D341Med (cell line): ENCODE measurements around the gene ANKRD39.

Source experiments
- DNase-seq: peaks from one replicate; pipeline ENCODE4 v3.0.0; 2012; ENCODE audit warnings: low spot score

The ANKRD39 gene

DNA sequence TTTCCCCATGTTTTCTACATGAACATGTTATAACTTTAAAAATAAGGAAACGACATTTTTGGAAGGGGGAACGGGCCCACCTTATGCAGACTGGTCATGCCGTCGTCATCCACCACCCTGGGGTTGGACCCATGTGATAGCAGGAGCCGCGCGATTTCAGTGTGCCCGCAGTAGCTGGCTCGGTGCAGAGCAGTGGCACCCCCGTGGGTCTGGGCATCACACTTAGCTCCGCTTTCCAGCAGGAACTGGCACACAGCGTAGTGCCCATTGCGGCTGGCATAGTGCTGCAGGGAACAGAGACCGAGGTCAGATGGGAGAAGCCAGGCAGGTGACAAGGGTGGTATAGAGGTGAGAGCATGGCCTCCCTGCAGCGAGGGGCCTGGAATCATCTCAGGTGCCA is 4.5 kb downstream of the ANKRD39 start:
- DNase-seq: no peak

GRCh38 chr2:96852667-96853066 is 5.1 kb downstream of the ANKRD39 start:
- DNase-seq: no peak

DNA sequence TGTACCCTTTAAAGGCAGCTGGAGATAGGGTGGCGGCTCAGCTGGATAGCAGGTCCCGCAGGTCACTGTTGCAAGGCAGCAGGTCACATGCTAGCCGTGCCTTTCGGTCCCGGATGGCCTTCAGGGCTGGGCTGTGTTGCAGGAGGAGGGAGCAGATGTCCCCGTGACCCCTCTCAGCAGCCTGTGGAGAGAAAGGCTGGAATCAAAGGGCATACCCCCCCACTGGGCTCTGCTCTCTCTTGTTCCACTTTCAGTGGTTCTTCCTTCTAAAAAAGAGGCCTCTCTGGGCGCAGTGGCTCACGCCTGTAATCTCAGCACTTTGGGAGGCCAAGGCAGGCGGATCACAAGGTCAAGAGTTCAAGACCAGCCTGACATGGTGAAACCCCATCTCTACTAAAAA is 9.6 kb downstream of the ANKRD39 start:
- DNase-seq: no peak

DNA sequence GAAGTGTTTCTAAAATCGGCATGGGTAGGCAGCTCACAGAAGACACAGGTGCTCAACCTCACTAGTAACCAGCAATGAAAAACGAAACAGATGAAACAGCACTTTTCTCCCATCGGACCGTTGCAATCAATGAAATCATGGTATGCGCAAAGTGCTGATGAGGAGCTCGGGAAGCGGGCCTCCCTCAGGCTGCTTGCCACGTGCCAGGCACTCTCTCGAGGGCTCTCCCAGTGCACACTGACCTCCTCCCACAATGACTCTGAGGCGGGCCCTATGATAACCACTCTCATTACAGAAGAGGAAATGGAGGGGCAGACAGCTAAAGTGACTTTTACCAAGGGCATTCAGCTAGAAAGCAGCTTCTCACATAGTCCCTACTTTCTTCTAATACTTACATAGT is 10.2 kb downstream of the ANKRD39 start:
- no peak for DNase-seq

DNA sequence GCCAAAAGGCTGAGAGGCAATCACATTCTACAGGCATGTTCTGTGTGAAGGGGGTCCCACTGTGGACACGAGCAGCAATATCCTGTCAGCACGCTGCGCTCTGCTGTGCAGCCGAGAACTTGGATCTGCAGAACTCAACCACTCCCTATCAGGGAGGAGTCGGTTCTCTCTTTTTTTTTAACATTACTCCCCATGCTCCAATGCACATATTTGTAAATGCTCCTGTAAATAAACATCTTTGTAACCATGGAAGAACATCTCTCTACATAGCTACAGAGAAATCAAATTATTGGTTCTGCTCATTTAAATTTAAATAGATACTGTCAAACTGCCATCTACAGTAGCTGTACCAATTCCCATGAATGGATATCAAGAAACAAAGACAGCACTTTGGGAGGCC is 11.0 kb downstream of the ANKRD39 start:
- DNase-seq: no peak

DNA sequence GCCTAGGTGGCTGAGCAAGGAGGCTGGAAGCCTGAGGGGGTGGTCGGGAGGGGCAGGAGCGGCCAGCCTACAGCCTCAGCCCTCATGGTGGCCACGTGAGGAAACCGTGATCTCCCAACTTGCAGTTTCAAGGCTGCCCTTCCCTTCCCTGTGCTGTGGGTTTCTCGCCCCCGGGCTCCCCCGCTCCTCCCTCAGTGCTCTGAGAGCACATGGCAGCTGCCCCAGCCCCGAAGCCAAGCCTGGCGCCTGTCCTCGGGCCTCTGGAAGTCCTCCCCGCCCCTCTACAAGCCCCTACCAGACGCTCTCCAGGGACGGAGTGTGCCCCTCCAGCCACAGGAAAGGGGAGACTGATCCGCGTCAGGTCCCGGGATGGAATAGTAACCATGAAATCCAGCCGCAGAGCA is 13.4 kb downstream of the ANKRD39 start:
- no peak for DNase-seq

DNA sequence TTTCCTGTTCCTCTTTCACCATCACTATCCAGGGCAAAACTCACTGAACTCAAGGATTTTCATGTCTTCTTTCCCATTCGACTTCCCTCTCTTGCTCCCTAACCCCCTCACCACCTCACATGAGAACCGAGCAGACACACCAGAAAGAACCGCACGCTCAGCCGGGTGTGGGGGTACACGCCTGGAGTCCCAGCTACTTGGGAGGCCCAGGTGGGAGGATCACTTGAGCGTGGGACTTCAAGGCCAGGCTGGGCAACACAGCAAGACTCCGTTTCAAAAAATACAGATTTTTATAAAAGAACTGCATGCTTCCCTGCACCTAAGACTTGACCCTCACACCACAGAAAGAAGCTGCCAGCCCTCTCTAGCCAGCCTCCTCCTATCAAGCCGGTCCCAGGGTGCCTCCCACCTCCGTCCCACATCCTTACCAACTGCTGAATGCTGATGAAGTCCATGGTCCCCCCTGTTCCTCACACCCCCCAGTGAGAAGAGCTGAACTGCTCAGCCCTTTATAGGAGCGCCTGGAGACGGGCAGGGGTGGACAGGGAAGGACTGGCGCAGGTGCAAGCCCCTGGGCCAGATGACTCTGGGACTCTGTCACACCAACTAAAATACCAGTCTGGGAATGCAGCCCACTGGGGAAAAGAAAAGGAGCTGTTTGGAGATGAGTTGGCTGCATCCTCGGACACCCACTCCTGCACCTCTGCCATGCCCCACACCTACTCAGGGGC is 14.1 kb downstream of the ANKRD39 start, which contains the start of gene ANKRD23:
Gene ANKRD23 (minus strand): TSS at position 484 of the 731 bp plus-strand sequence. CDS start 29 bp downstream, at position 455.
- DNase-seq: no peak

GRCh38 chr2:96842600-96842999 is 15.2 kb downstream of the ANKRD39 start:
- DNase-seq: no peak

DNA sequence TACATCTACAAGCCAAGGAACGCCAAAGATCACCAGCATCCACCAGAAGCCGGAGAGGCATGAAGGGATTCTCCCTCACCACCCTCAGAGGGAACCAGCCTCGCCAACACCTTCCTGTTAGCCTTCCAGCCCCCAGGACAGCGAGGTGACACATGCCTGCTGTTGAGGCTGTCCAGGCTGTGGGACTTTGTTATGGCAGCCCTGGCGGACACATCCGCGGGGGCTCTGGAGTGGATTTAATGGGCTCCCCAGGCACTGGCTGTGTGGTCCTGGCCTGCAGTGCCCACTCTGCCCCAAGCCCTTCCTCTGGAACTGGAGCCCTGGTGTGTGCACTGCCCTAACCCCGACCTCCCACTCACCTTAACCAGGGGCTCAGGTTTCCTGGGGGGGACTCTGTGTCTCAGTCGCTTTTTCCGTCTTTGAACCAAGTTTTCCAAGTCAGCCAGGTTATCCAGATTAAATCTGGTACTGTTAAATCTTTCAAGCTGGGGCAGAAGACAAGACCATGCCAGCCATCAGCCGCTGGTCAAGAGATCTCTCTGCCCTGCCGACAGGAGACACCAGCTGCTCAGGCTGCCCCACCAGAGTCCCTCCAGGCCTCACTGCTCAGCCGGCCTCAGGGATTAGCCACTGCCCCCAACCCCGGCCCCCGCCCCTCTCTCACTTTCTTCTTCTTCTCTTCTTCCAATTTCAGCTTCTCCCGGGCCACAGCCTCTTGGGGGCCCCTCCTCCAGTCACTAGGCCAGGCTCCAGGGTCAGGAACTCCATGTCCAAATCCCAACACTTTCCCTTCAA is 15.9 kb downstream of the ANKRD39 start:
- DNase-seq: no peak

GRCh38 chr2:96839875-96840850 is 17.7 kb downstream of the ANKRD39 start:
- DNase-seq: no peak

DNA sequence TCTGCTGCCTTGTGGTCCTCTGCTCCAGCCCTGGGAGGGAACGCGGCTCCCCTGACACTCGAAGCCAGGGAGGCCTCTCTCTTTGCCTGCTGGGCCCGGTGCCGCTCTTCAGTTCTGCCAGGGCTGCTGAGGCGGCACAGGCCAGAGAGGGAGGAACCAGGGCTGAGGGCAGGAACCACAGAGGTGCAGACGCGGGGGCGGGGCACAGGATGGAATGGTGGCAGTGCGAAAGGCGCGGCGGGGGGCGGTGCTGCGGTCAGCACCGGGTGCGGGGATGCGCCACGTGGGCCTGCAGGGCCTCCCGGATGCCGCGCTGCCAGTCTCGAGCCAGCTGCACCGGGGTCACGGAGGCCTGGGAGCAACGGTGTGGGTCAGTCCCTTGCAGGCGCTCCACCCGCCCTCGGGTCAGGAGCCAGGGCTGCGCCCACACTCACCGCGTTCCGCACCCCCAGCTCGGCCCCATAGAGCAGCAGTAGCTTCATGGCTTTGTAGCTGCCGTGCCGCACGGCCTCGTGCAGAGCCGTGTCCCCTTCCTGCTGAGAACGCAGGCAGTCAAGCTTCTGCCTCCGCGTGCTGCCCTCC is 18.4 kb downstream of the ANKRD39 start:
- DNase-seq: no peak

GRCh38 chr2:96838345-96839292 is 19.2 kb downstream of the ANKRD39 start:
- no peak for DNase-seq

- no peak for DNase-seq
Observed at GRCh38 chr2:96837575-96837974, 20.2 kb downstream of the ANKRD39 start.

DNA sequence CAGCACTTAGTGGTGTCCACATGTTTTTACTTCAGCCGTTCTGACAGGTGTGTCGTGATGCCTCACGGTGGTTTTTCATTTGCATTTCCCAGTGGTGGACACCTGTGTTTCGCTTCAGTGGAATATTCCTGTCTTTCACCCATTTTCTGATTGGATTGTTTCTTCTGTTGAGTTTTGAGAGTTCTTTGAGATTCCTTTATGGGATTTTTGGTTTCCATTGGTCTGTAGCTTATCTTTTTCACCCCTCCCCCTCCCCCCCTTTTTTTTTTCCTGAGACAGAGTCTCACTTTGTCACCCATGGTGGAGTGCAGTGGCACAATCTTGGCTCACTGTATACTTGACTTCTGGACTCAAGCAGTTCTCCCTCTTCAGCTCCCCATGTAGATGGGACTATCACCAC is 22.0 kb downstream of the ANKRD39 start:
- DNase-seq: no peak

- no peak for DNase-seq
Observed at GRCh38 chr2:96832754-96833507, 24.9 kb downstream of the ANKRD39 start.

- DNase-seq: no peak
Observed at GRCh38 chr2:96832408-96832753, 25.4 kb downstream of the ANKRD39 start.

DNA sequence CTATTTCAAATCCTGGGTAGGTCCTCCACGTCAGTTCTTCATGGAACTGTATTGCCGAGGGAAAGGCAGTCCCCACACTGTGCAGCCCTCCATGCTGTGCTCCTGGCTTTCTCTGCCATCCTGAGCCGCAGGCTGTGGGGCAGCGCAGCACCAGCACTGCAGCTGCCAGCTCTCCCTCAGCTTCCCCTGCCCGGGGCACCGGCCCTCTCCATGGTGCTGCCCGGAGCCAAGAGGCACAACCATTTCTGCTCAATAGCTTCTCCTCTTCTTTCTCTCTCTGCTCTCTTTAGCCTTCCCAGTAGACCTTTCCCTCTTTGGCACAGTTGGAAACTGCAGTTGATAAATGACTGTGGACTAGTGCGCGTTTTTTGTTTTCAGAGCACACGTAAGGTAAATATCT is 26.1 kb downstream of the ANKRD39 start:
- DNase-seq: no peak

DNA sequence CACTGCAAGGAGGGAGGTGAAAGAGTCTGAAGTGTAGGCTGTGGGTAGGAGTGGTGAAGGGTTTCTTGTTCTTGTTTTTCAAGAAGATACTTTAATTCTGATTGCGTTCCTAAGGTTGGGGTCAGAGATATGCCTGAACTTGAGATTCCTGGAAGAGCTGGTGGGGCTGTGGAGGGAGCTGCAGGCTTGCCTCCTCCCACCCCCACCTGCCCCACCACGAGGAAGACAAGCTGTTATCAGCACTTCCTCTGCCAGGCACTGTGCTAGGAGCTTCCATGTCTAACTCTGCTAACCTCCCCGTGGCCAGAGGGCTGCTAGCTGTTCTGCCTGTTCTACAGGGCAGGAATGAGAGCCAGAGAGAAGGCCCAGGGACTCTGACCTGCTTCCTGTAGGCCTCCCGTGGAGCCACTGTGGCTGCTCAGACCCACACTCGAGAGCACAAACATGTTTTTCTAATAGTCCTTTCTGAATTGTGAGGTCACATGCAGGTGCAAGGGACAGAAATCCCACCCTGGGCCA is 27.7 kb downstream of the ANKRD39 start:
- DNase-seq: no peak

- DNase-seq: no peak
Observed at GRCh38 chr2:96828874-96829273, 28.9 kb downstream of the ANKRD39 start.

DNA sequence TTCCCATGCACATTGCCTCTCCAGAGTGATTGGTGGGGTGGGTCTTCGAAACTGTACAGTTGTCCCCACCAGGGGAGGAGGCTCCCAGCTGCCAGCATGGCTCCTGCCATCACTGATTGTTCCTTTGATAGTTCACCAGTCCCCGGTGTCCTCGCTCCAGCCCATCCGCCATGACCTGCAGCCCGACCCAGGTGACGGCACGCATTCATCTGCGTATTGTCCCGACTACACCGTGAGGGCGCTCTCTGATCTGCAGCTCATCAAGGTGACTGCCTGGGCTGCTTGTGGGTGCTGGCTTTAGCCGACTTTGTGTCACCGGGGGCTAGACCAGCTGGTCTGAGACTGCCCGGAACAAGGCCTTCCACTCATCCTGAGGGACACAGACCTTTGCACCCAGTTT is 29.4 kb downstream of the ANKRD39 start:
- DNase-seq: no peak
